Psoas muscle (tissue), 8 donors: ENCODE measurements around the gene ATAD3A. TPM values are rescaled to one million over a fixed set of nuclear protein-coding genes. Genes with fewer than 3 reads are reported as not detected.
"Not testable (repeated sequence)": the region's sequence is repeated elsewhere in the genome, so short reads cannot be mapped to it uniquely, and the experiment has no call there.

Source experiments
- ATAC-seq, 4 donors: fragments of 200-7000 bp; cut with Tn5 transposase; one replicate each; pipeline ENCODE4 v1.9.1; 2020; ENCODE audit warnings: moderate library complexity in 3 of 4, mild to moderate bottlenecking in 2 of 4
- DNase-seq, 2 donors: peaks; one replicate each; pipeline ENCODE4 v3.0.0-alpha.2; 2020
- H3K27ac ChIP-seq: fragments of 200-600 bp; one replicate; pipeline ENCODE4 v1.8.0; 2022
- H3K27me3 ChIP-seq, 3 donors: fragments of 200-600 bp in 1 of 3; one replicate each; pipeline versions ENCODE4 v1.6.1 to v1.8.0; 2013 to 2022; ENCODE audit warnings: low read length in 2 of 3, mild to moderate bottlenecking in 2 of 3, moderate library complexity in 1 of 3; ENCODE audit not compliant: insufficient read depth in 3 of 3
- H3K36me3 ChIP-seq, 2 donors: fragments of 200-600 bp in 1 of 2; one replicate each; pipeline versions ENCODE4 v1.6.1 to v1.8.0; 2013 to 2022; ENCODE audit warnings: low read depth in 1 of 2, mild to moderate bottlenecking in 1 of 2, moderate library complexity in 1 of 2; ENCODE audit not compliant: insufficient read depth in 1 of 2
- H3K4me1 ChIP-seq: fragments of 200-600 bp; one replicate; pipeline ENCODE4 v1.8.0; 2022
- H3K4me3 ChIP-seq: fragments of 200-600 bp; one replicate; pipeline ENCODE4 v1.8.0; 2022; ENCODE audit warnings: mild to moderate bottlenecking
- H3K9me3 ChIP-seq: fragments of 200-600 bp; one replicate; pipeline ENCODE4 v1.8.0; 2022
- CTCF ChIP-seq: fragments of 200-600 bp; IDR thresholded peaks from one replicate; pipeline ENCODE4 v1.8.0; 2022; ENCODE audit warnings: antibody characterized with exemption
- WGBS, 3 donors: extraction: QIAGEN DNeasy Blood & Tissue Kit; methylation state at CpG; one replicate each; pipeline versions ENCODE4 v1.1.6 to v1.1.7; 2013; 5-methylcytosine and 5-hydroxymethylcytosine counted together
- intact Hi-C, 2 donors: fragments of 100-400 bp; cut with DNase I; formaldehyde crosslinking; loops; one replicate each; pipeline versions ENCODE4 v1.11.0 to v1.14.2; 2022
- long read RNA-seq, 2 donors: library from polyadenylated mRNA; unstranded; transcript quantifications; one replicate each; pipeline ENCODE4 v2.0.0, GENCODE V29; 2021
- polyA plus RNA-seq, 3 donors: library from polyadenylated mRNA; stranded (reverse); fragments of 200-250 nt; gene quantifications; one replicate each; pipeline ENCODE4 v1.2.3, GENCODE V29; 2013
- total RNA-seq, 4 donors: library from RNA; stranded (reverse); fragmentation: NEBNext Ultra II Directional in 2 of 4; extraction: Animal tissue kit (Norgen Biotek cat#: 25700) in 2 of 4; gene quantifications; one replicate each; pipeline versions ENCODE4 v1.2.1 to v1.2.4, GENCODE V29; 2021 to 2023
- donor health status: healthy with polysubstance abuse.
- donor health status: DM: no; HTN: no; CAD: no; lungs with moderate emphysema.
- donor health status: Bipolar disorder and iron deficiency.
- donor health status: healthy.
- donor health status: DM: yes; HTN: yes; CAD: no.
- donor health status: DM: no; HTN: no; CAD: no.
- donor health status: DM: no; HTN: no; CAD: no.
- donor health status: DM: yes; HTN: yes; CAD: no.

The ATAD3A gene
- total RNA-seq (10 to 100 TPM; 20.6 to 33.5 (median 24.1) TPM), polyA plus RNA-seq (10 to 100 TPM; 35.6 to 48.6 (median 41.4) TPM)
- long read RNA-seq, donor 1, transcript ATAD3A-203 (16 exons, 2,492 nt) = major isoform, 68 of 81 reads
- long read RNA-seq, donor 1, partial matches to known transcripts = 4 of 81 reads
- long read RNA-seq, donor 1, other reads (novel, unspliced or antisense) = 8 of 81 reads
- long read RNA-seq, donor 2, transcript ATAD3A-203 (16 exons, 2,492 nt) = major isoform, 128 of 159 reads
- long read RNA-seq, donor 2, partial matches to known transcripts = 10 of 159 reads
- long read RNA-seq, donor 2, other reads (novel, unspliced or antisense) = 20 of 159 reads

GRCh38 chr1:1511533-1512285 is at the start of gene ATAD3A:
ATAD3A (plus strand) TSS chr1:1512162; CDS start chr1:1512269, 107 bp downstream.
- ATAC-seq (peak; percentile 95 to 97 (median 96)), DNase-seq (peak; percentile 99 to 100)
- TF ChIP-seq CTCF = no peak
- Histone ChIP-seq H3K4me3 (peak within 1 kb of the TSS; percentile 88), H3K27ac (peak within 1 kb of the TSS; percentile 89), H3K36me3 (peaks cover 0 to 15% of the 10 kb centered on the region in 2 donors), H3K27me3 (no peaks in the 10 kb centered on the region), H3K9me3 (no peaks in the 10 kb centered on the region), H3K4me1 (peaks cover 11% of the 10 kb centered on the region)
- intact Hi-C loops = no loop called here
- 0% methylated on average over 44 to 99 of the region's 99 CpGs for WGBS, 3 donors

- H3K27ac ChIP-seq = no peak overlapping the region
- WGBS, 3 donors = 31 to 45% (median 32%) methylated on average over 26 of the region's 26 CpGs
- ATAC-seq = peak in 3 of 4 donors; percentile 22 to 67 (median 49)
Measured at GRCh38 chr1:1462318-1462966, 49.5 kb upstream of the ATAD3A start.

GRCh38 chr1:1463312-1463711 is 48.6 kb upstream of the ATAD3A start:
- WGBS, 3 donors = 81 to 86% (median 83%) methylated on average over 7 of the region's 7 CpGs
- DNase-seq (no peak), ATAC-seq (no peak)
- H3K4me3 ChIP-seq = no peak overlapping the region
- H3K4me1 ChIP-seq = no peaks in the 10 kb centered on the region
- no peaks in the 10 kb centered on the region for H3K36me3 ChIP-seq
- intact Hi-C loops = no loop called here
- no peak for TF ChIP-seq CTCF
- H3K27me3 ChIP-seq = peaks cover 0 to 8% (median 0%) of the 10 kb centered on the region in 3 donors
- no peak overlapping the region for H3K27ac ChIP-seq
- H3K9me3 ChIP-seq = no peaks in the 10 kb centered on the region

More at GRCh38 chr1:1462318-1462966, 49.5 kb upstream of the ATAD3A start:
- no peaks in the 10 kb centered on the region for H3K9me3 ChIP-seq
- no peaks in the 10 kb centered on the region for H3K36me3 ChIP-seq
- no peak overlapping the region for H3K4me3 ChIP-seq
- no peak for DNase-seq
- H3K27me3 ChIP-seq = peaks cover 0 to 8% (median 0%) of the 10 kb centered on the region in 3 donors
- no peaks in the 10 kb centered on the region for H3K4me1 ChIP-seq
- no peak for TF ChIP-seq CTCF
- intact Hi-C loops = no loop called here

GRCh38 chr1:1468196-1468985 is 43.6 kb upstream of the ATAD3A start:
- 73 to 83% (median 77%) methylated on average over 23 to 38 of the region's 44 CpGs for WGBS, 3 donors
- ATAC-seq, H3K4me1 ChIP-seq, H3K36me3 ChIP-seq, H3K27me3 ChIP-seq, H3K27ac ChIP-seq, H3K9me3 ChIP-seq, H3K4me3 ChIP-seq, intact Hi-C loops, DNase-seq: not testable (repeated sequence)
